HG03378 (cell line): ENCODE data around the gene NXN.
"Not testable (repeated sequence)": the region's sequence is repeated elsewhere in the genome, so short reads cannot be mapped to it uniquely, and the experiment has no call there.

Source experiments
- ATAC-seq: cut with Tn5 transposase; IDR thresholded peaks from one replicate; pipeline ENCODE4 v1.9.1; 2021; ENCODE audit warnings: mild to moderate bottlenecking, moderate library complexity; ENCODE audit not compliant: unreplicated experiment

The NXN gene

GRCh38 chr17:896953-897661, 82.5 kb downstream of the NXN start:
- ATAC-seq = no peak

GRCh38 chr17:896454-896853, 83.1 kb downstream of the NXN start:
- ATAC-seq = no peak

- ATAC-seq = no peak
Observed at GRCh38 chr17:892958-893357, 86.6 kb downstream of the NXN start.

GRCh38 chr17:888998-889441, 90.6 kb downstream of the NXN start:
- ATAC-seq = no peak

- ATAC-seq = no peak
Observed at GRCh38 chr17:887551-888209, 91.9 kb downstream of the NXN start.

DNA sequence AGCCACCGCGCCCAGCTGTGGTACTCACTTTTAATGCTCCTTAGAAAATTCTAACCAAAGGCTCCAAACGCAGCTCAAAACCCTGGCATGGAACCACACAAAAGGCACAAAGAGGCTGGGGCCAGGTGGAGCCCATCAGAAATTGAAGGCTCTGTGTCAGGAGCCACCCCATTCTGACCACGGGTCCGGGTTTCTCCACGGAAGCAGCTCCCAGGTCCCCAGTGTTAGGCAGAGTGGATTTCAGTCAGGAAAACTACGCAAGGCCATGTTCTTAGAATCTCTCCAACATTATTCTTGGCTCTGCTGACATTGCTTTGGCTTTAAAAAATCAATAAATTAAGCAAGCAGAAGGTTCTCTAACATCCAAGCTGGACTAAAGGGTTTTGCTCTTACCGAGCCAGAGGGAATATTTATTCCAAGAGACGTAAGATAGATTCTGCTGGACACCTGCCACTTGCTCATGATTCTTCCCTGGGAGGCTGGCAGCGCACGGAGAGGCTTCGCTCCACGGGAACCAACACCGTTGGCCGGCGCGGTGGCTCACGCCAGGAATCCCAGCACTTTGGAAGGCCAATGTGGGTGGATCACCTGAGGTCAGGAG, 93.5 kb downstream of the NXN start:
- ATAC-seq = no peak

DNA sequence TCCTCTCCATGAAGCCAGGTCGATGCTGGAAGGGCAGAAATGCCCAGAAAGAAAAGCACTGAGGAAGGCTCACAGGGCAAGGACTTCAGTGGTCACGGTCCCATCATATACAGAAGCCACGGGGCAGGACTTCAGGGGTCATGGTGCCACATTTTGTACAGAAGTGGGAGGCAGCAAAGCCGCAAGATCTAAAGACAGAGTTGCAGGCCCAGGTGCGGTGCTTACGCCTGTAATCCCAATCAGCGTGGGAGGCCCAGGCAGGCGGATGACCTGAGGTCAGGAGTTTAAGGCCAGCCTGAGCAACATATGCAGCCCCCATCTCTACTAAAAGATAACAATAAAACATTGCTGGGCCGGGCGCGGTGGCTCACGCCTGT, 96.0 kb downstream of the NXN start:
- no peak for ATAC-seq

DNA sequence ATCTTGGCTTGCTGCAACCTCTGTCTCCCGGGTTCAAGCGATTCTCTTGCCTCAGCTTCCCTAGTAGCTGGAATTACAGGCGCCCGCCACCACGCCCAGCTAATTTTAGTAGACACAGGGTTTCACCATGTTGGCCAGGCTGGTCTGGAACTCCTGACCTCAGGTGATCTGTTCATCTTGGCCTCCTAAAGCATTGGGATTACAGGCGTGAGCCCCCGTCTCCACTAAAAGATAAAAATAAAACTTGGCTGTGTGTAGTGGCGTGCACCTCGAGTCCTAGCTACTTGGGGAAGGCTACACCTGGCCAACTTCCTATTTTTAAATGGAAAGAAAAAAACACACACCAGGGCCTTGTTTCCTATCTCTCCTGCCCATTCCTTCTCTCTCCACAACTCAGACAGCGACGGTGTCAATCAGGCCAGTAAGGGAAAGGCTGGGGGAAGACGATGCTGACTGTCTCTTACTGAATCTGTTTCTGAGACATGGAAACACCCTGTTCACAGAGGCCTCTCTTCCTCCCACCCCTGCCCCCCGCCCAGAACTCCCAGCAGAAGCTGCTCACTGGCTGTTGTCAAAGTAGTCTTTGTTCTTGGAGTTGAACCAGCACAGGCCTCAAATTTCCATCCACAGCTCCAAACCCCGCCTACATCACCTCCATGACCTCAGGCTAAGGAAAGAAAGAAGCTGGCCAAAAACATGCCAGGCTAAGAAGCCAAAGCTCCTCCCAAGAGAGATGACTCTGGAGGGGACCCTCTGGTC, 96.6 kb downstream of the NXN start:
- ATAC-seq = no peak

- no peak for ATAC-seq
Observed at GRCh38 chr17:881778-882177, 97.8 kb downstream of the NXN start.

- ATAC-seq = no peak
Observed at GRCh38 chr17:880443-881269, 98.9 kb downstream of the NXN start.

DNA sequence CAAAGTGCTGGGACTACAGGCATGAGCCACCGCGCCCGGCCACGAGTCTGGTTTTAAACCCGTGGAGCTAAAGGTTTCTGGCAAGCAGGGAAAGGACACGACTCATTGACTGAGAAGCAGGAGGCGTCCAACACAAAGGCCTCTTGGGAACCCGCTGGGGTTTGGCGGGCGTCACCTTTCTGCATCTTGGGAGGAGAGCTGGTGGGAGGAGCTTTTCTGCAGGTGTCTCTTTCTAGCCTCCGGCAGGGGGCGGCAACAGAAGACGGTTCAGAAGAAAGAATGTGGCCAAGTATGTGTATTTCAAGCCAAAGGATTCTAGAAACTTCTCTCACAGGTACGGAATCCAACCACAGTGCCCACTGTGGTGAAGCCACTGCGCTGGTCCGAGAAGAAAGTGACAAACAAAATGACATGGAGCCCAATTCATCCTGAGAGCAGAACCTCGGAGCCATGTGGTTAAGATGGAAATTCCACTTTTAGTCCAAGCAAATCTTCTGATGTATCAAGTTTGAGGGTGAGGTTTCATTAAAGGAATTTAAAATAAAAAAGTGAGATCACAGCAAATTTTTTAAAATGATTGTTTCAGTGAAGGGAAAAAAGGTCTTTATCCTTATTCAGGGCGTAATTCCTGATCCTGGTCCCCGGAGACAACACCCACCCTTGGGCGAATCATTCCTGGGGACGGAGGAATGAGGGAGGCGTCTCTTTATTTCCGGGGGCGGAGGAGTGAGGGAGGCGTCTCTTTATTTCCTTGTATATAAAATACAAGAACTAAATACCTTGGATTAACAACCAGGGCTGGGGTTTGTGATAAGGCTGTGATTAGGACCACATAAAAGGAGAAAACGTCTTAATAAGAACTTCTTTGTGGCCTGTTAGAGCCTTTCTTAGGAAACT, 99.8 kb downstream of the NXN start:
- no peak for ATAC-seq

GRCh38 chr17:877630-878029, 101.9 kb downstream of the NXN start:
- ATAC-seq = no peak

DNA sequence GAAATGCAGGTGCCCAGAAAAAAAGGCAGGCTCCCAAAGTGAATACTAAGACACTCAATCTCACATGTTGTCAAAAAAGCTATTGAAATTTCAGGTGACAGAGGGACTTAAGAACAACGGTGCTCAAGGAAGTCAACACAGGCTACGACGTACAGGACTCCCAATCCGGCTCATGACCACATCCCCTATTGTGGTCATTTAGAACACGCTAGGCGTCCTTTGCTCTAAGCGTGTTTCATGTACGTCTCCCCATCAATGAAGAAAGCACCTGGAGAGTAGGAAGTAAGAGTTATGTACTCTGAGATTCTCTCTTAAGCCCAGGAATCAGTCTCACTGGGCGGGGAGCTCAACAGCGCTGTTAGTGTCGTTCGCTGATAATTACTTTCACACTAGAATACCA, 103.3 kb downstream of the NXN start:
- no peak for ATAC-seq

GRCh38 chr17:874590-874989, 105.0 kb downstream of the NXN start:
- ATAC-seq = not testable (repeated sequence)

DNA sequence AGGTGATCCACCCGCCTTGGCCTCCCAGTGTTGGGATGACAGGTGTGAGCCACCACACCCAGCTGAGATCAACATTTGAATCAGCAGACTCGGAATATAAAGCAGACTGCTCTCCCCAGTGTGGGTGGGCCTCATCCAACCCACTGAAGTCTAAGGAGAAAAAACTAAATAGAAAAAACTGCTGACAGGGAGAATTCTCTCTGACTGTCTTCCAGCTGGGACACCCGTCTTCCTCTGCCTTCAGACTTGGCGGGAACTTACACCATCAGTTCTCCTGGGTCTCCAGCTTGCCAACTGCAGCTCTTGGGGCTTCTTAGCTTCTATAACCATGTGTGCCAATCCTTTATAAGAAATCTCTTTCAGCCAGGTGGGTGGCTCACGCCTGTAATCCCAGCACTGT, 106.7 kb downstream of the NXN start:
- no peak for ATAC-seq

DNA sequence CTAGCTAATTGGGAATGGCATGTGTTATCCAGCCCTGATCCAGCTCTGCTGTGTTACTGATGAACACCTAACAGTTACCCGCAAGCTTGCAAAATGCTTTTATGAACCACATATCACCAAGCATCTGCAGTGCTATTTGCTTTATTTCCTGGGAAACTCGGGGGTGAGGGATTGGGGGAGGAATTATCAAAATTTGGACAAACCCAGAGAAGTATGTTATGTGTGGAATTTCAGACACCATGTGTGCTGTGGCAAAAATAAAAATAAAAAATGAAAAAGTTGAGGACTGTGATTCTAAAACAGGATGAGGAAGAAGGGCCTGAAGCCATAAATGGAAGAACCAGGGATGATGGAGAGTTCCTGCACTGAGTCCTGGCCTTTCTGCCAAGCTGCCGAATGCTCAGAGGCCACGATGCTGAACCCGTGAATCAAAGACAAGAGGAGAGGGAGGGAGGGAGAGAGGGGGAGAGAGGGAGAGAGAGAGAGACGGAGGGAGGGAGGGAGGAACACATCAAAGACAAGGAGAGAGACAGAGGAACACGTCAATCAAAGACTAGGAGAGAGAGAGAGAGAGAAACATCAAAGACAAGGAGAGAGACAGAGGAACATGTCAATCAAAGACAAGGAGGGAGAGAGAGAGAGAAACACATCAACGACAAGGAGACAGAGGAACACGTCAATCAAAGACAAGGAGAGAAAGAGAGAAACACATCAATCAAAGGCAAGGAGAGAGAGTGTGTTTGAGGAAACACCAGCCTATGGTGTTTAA, 107.6 kb downstream of the NXN start:
- no peak for ATAC-seq

DNA sequence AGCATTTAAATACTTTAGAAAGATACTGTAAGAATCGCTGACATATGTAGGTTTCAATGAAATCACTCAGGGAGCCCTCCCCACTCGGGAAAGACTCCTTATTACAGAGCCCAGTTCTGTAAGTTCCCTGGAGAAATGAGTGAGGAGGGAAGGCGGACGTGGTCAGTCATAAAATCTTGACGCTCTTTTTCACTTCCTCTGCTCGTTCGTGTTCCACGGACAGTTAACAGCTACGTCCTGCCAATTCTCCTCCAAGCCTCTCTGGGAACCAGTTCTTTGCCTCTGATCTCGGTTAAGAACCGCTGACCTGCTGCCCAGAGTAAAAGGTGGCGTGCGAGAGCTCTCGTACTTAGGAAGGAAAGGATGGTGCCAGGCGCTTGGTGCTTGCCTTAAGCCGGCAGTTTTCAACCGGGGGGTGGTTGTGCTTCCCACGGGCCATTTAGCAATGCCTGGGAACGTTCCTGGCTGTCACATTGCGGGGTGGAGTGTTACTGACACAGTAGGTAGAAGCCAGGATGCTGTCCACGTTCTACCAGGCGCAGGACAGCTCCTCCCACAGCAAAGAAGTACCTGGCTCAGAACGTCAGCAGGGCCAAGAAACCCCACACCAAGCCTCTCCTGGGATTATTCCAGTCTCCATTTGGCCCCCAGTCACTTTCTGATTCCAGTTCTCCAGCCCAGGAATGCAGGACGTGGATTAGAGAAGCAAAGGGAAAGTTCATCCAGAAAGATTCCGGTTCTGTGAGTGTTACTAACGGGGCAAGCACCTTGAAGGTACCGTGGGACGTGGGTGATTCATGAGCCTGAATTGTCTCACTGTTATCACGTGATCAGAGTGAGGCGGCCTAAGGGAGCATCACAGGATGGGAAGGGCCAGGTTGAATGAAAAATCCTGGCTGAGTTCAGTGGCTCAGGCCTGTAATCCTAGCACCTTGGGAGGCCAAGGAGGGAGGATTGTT, 109.7 kb downstream of the NXN start:
- no peak for ATAC-seq

GRCh38 chr17:869086-869485, 110.5 kb downstream of the NXN start:
- no peak for ATAC-seq
